DOHH2 (cell line): Measurements from ENCODE around the gene FIGNL2.

Experiments
- EZH2phosphoT487 ChIP-seq: fragments of 200-600 bp; sonication (generic); IDR thresholded peaks from 2 replicates; pipeline ENCODE4 v1.6.1; 2017; ENCODE audit warnings: borderline replicate concordance, mild to moderate bottlenecking, antibody characterized with exemption, low read length, moderate library complexity, mixed read lengths
- TF ChIP-seq, protein P1 (sequence below): fragments of 200-600 bp; sonication (generic); IDR thresholded peaks from one replicate; pipeline ENCODE4 v1.5.1; 2014; ENCODE audit warnings: antibody characterized with exemption, mild to moderate bottlenecking, low read depth, low read length; ENCODE audit not compliant: poor library complexity, severe bottlenecking

DNA sequence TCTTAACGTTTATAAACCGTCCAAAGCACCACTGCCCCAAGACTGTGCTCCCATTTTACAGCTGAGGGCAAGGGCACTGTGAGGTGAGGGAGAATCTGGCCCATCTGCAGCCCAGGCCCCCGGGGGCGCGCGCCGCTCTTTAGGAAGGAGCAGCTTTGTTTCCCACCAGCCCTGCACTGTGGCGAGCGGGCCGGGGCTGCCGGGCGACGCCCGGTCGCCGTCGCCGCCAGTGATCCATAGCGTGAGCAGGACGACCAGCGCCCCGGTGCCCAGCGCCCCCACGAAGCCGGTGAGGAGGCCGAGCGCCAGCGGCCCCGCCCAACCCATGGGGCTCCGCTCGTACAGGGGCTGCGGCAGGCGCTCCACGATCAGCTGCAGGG is 34.6 kb downstream of the FIGNL2 start:
- TF ChIP-seq, protein P1, sequence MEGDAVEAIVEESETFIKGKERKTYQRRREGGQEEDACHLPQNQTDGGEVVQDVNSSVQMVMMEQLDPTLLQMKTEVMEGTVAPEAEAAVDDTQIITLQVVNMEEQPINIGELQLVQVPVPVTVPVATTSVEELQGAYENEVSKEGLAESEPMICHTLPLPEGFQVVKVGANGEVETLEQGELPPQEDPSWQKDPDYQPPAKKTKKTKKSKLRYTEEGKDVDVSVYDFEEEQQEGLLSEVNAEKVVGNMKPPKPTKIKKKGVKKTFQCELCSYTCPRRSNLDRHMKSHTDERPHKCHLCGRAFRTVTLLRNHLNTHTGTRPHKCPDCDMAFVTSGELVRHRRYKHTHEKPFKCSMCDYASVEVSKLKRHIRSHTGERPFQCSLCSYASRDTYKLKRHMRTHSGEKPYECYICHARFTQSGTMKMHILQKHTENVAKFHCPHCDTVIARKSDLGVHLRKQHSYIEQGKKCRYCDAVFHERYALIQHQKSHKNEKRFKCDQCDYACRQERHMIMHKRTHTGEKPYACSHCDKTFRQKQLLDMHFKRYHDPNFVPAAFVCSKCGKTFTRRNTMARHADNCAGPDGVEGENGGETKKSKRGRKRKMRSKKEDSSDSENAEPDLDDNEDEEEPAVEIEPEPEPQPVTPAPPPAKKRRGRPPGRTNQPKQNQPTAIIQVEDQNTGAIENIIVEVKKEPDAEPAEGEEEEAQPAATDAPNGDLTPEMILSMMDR, result no peak
- TF ChIP-seq EZH2phosphoT487, result no peak
